Thyroid gland (tissue), 4 donors: ENCODE data around the gene OASL. TPM values are rescaled to one million over a fixed set of nuclear protein-coding genes. Genes with fewer than 3 reads are reported as not detected.
"Not testable (repeated sequence)": the region's sequence is repeated elsewhere in the genome, so short reads cannot be mapped to it uniquely, and the experiment has no call there.

Experiments used
- DNase-seq, 2 donors: peaks; one replicate each; pipeline ENCODE4 v3.0.0-alpha.2; 2019
- H3K27ac ChIP-seq, 3 donors: fragments of 200-600 bp; sonication (generic); 1 replicate in 2 of 3; 2 replicates in 1 of 3; pipeline ENCODE4 v1.5.1; 2016 to 2019; ENCODE audit warnings: mild to moderate bottlenecking in 1 of 3, moderate library complexity in 1 of 3
- H3K27me3 ChIP-seq: fragments of 200-600 bp; sonication (generic); one replicate; pipeline ENCODE4 v1.5.1; 2019
- H3K36me3 ChIP-seq, 2 donors: fragments of 200-600 bp; sonication (generic); one replicate each; pipeline ENCODE4 v1.5.1; 2016 to 2019
- H3K4me1 ChIP-seq, 2 donors: fragments of 200-600 bp; sonication (generic); one replicate each; pipeline ENCODE4 v1.5.1; 2017 to 2019
- H3K4me3 ChIP-seq, 3 donors: fragments of 200-600 bp; sonication (generic); replicated peaks in 1 of 3; 1 replicate in 2 of 3; 2 replicates in 1 of 3; pipeline ENCODE4 v1.5.1; 2016; ENCODE audit warnings: mild to moderate bottlenecking in 1 of 3
- H3K9me3 ChIP-seq: fragments of 200-600 bp; sonication (generic); one replicate; pipeline ENCODE4 v1.5.1; 2017
- POLR2A ChIP-seq, 2 donors: fragments of 450-650 bp; IDR thresholded peaks; one replicate each; pipeline ENCODE4 v1.6.1; 2017; ENCODE audit warnings: antibody characterized with exemption in 2 of 2, mild to moderate bottlenecking in 2 of 2, moderate library complexity in 1 of 2
- WGBS, 2 donors: methylation state at CpG; one replicate each; pipeline ENCODE4 v1.1.5; 2017; 5-methylcytosine and 5-hydroxymethylcytosine counted together
- intact Hi-C: fragments of 100-400 bp; cut with DNase I; formaldehyde crosslinking; loops from one replicate; pipeline ENCODE4 v1.15.1; 2023
- total RNA-seq, 4 donors: library from RNA; depleted of rRNA; stranded (reverse); fragments of >200 nt; gene quantifications; one replicate each; pipeline ENCODE4 v1.2.3, GENCODE V29; 2016
- TF ChIP-seq, protein P1 (sequence below), 6 experiments: fragments of 200-600 bp in 3 of 6; fragments of 450-650 bp in 3 of 6; sonication (generic) in 3 of 6; IDR thresholded peaks; one replicate each; pipeline ENCODE4 v1.5.1; 2016 to 2019; ENCODE audit warnings: antibody characterized with exemption in 6 of 6, mild to moderate bottlenecking in 2 of 6, inconsistent platforms in 1 of 6, moderate library complexity in 1 of 6

Gene OASL
- total RNA-seq, 4 donors from 2014 or later = 0.20 to 1.4 (median 0.49) TPM

DNA sequence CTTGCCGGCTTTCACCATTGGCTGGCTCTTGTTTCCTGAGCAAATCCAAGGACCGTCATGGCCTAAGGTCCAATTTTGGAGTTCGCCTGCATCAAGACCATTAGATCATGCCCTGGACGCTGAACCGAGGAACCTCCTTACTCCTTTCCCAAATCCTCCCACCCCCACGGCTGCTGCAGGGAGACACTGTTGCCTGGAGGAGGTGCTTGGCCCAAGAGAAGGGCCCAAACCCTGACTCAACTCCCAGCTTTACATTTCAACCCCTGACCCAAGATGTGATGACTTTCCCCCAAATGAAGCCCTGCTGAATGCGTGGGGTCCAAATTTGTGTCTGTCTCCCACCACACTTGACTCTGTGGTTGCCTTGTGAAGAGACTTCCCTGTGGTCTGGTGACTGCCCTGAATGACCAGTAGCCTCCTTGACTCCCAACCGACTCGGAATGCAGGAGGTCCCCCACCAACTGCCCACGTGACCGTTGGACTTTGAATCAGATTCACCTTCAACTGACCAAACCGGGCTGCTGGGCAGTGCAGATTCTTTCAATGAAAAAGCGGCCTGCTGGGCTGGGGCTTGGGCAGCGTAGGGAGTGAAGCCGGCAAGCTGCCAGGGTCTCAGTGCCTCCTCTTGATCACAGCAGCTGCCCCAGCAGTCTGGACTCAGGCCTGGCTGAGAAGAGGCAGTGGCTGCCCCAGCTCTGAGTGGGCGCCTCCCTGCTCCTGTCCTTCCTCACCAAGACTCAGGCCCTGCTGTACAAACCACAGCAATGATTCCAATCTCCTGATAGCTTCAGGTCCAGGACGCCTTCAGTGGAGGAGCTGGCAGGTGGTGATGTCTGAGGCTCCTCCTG, 46.7 kb upstream of the OASL start:
- intact Hi-C loops = no loop called here

GRCh38 chr12:121085069-121085468, 46.0 kb upstream of the OASL start:
- Histone ChIP-seq H3K4me3 (no peak overlapping the region), H3K9me3 (no peaks in the 10 kb centered on the region), H3K36me3 (no peaks in the 10 kb centered on the region), H3K27me3 (no peaks in the 10 kb centered on the region), H3K27ac (no peak overlapping the region), H3K4me1 (no peaks in the 10 kb centered on the region)
- WGBS, 2 donors = 90 to 94% methylated on average over 4 of the region's 4 CpGs
- no peak for TF ChIP-seq POLR2A (IDR thresholded peaks at IDR 0.05)
- TF ChIP-seq, protein P1, sequence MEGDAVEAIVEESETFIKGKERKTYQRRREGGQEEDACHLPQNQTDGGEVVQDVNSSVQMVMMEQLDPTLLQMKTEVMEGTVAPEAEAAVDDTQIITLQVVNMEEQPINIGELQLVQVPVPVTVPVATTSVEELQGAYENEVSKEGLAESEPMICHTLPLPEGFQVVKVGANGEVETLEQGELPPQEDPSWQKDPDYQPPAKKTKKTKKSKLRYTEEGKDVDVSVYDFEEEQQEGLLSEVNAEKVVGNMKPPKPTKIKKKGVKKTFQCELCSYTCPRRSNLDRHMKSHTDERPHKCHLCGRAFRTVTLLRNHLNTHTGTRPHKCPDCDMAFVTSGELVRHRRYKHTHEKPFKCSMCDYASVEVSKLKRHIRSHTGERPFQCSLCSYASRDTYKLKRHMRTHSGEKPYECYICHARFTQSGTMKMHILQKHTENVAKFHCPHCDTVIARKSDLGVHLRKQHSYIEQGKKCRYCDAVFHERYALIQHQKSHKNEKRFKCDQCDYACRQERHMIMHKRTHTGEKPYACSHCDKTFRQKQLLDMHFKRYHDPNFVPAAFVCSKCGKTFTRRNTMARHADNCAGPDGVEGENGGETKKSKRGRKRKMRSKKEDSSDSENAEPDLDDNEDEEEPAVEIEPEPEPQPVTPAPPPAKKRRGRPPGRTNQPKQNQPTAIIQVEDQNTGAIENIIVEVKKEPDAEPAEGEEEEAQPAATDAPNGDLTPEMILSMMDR (IDR thresholded peaks at IDR 0.05) = no peak
- no peak for DNase-seq
- intact Hi-C loops = no loop called here

More for the DNA sequence above, 46.7 kb upstream of the OASL start:
- no peak for TF ChIP-seq POLR2A (IDR thresholded peaks at IDR 0.05)
- TF ChIP-seq, protein P1 (IDR thresholded peaks at IDR 0.05) = no peak
- H3K4me3 ChIP-seq = no peak overlapping the region
- no peak overlapping the region for H3K27ac ChIP-seq
- WGBS, 2 donors = 88 to 94% methylated on average over 13 to 14 of the region's 17 CpGs
- H3K9me3 ChIP-seq = no peaks in the 10 kb centered on the region
- H3K36me3 ChIP-seq = no peaks in the 10 kb centered on the region
- H3K4me1 ChIP-seq = no peaks in the 10 kb centered on the region
- no peak for DNase-seq
- no peaks in the 10 kb centered on the region for H3K27me3 ChIP-seq

DNA sequence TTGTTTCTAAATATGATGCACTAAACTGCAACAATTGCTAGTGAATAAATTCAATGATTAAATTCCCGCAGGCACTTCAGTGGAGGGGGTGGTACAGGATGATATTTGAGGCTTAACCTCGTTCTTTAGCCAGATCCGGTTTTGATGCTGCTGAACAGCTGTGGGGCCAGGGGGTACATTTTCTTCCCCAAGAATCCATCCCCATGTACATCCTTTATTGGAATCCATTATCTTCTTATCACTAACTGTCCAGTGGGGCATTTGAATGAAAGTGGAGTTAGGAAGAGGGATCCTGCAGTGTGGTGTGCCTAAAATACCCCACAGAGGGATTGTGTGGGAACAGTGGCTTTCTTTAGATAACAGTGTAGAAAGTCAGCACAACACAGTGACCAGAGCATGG, 45.2 kb upstream of the OASL start:
- Histone ChIP-seq H3K36me3 (no peaks in the 10 kb centered on the region), H3K27me3 (no peaks in the 10 kb centered on the region), H3K4me1 (no peaks in the 10 kb centered on the region), H3K27ac (no peak overlapping the region), H3K9me3 (no peaks in the 10 kb centered on the region), H3K4me3 (no peak overlapping the region)
- intact Hi-C loops = no loop called here
- DNase-seq = no peak
- TF ChIP-seq, protein P1 (IDR thresholded peaks at IDR 0.05) = no peak
- no peak for TF ChIP-seq POLR2A (IDR thresholded peaks at IDR 0.05)
- WGBS, 2 donors = 85% methylated on average over 3 of the region's 3 CpGs

GRCh38 chr12:121080909-121081308, 41.9 kb upstream of the OASL start:
- H3K27me3 ChIP-seq = no peaks in the 10 kb centered on the region
- H3K4me1 ChIP-seq = no peaks in the 10 kb centered on the region
- WGBS, 2 donors = 94 to 98% methylated on average over 2 of the region's 2 CpGs
- H3K36me3 ChIP-seq = no peaks in the 10 kb centered on the region
- intact Hi-C loops = no loop called here
- no peak for DNase-seq
- no peak overlapping the region for H3K4me3 ChIP-seq
- H3K27ac ChIP-seq = no peak overlapping the region
- no peaks in the 10 kb centered on the region for H3K9me3 ChIP-seq
- no peak for TF ChIP-seq POLR2A (IDR thresholded peaks at IDR 0.05)
- TF ChIP-seq, protein P1 (IDR thresholded peaks at IDR 0.05) = no peak

GRCh38 chr12:121079736-121080272, 40.8 kb upstream of the OASL start:
- Histone ChIP-seq H3K36me3 (no peaks in the 10 kb centered on the region), H3K27me3 (no peaks in the 10 kb centered on the region), H3K4me1 (no peaks in the 10 kb centered on the region), H3K27ac (no peak overlapping the region), H3K4me3 (no peak overlapping the region), H3K9me3 (no peaks in the 10 kb centered on the region)
- TF ChIP-seq, protein P1 (IDR thresholded peaks at IDR 0.05) = no peak
- no peak for TF ChIP-seq POLR2A (IDR thresholded peaks at IDR 0.05)
- 77 to 100% methylated on average over 5 to 7 of the region's 13 CpGs for WGBS, 2 donors
- DNase-seq = no peak
- intact Hi-C loops = no loop called here

DNA sequence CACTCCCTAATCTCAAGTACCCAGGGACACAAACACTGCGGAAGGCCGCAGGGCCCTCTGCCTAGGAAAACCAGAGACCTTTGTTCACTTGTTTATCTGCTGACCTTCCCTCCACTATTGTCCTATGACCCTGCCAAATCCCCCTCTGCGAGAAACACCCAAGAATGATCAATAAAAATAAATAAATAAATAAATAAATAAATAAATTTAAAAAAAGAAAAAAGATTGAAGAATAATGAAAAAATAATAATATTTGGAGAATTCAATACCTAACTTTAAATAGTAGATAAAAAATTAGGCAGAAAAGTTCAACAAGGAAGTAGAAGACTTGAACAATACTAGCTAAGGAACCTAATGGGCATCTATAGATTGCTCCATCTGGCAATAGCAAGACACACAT, 38.4 kb upstream of the OASL start:
- H3K36me3 ChIP-seq, H3K27me3 ChIP-seq, H3K27ac ChIP-seq, DNase-seq, H3K4me1 ChIP-seq, intact Hi-C loops, H3K9me3 ChIP-seq, H3K4me3 ChIP-seq: not testable (repeated sequence)
- WGBS, 2 donors = 52 to 96% methylated on average over 1 to 3 of the region's 3 CpGs

GRCh38 chr12:121075911-121076310, 36.9 kb upstream of the OASL start:
- H3K4me3 ChIP-seq, intact Hi-C loops, H3K27ac ChIP-seq, H3K4me1 ChIP-seq, DNase-seq, H3K9me3 ChIP-seq, H3K27me3 ChIP-seq, H3K36me3 ChIP-seq: not testable (repeated sequence)
- 93 to 100% methylated on average over 2 to 6 of the region's 33 CpGs for WGBS, 2 donors
